ENCODE measurements around the gene PLD4. TPM values are rescaled to one million over a fixed set of nuclear protein-coding genes. Genes with fewer than 3 reads are reported as not detected.
"Not testable (repeated sequence)": the region's sequence is repeated elsewhere in the genome, so short reads cannot be mapped to it uniquely, and the experiment has no call there.

The PLD4 gene
- polyA plus RNA-seq, 4 donors, result 0.42 to 12.4 (median 1.4) TPM; not detected in 1

DNA sequence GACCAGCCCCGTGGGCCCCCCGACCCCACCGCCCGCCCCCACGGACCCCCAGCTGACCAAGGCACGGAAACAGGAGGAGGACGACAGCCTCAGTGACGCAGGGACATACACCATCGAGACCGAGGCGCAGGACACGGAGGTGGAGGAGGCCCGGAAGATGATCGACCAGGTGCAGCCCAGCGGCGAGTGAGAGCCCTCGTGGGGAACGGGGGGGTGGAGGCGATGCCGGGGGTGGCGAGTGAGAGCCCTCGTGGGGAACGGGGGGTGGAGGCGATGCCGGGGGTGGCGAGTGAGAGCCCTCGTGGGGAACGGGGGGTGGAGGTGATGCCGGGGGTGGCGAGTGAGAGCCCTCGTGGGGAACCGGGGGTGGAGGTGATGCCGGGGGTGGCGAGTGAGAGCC is 40.3 kb upstream of the PLD4 start:
- H3K4me3 ChIP-seq (ENCODE audit: low read depth in 1 of 3, low read length in 3 of 3); H3K4me1 ChIP-seq (ENCODE audit: control insufficient read depth in 3 of 3, insufficient read depth in 2 of 3, low read depth in 1 of 3, low read length in 2 of 3); H3K9me3 ChIP-seq (ENCODE audit: control insufficient read depth in 2 of 2, insufficient read depth in 1 of 2, low read depth in 1 of 2, low read length in 1 of 2); H3K27me3 ChIP-seq (ENCODE audit: control insufficient read depth in 3 of 3, insufficient read depth in 3 of 3, low read length in 3 of 3); FAIRE-seq; H3K27ac ChIP-seq (ENCODE audit: low read depth in 1 of 3, low read length in 2 of 3); DNase-seq: not testable (repeated sequence)
- 87 to 90% (median 89%) methylated on average over 28 to 34 of the region's 34 CpGs for WGBS, 3 donors
- H3K36me3 ChIP-seq (ENCODE audit: control insufficient read depth in 3 of 3, insufficient read depth in 2 of 3, low read depth in 1 of 3, low read length in 3 of 3), result peaks cover 11 to 89% (median 17%) of the 10 kb centered on the region in 3 donors

DNA sequence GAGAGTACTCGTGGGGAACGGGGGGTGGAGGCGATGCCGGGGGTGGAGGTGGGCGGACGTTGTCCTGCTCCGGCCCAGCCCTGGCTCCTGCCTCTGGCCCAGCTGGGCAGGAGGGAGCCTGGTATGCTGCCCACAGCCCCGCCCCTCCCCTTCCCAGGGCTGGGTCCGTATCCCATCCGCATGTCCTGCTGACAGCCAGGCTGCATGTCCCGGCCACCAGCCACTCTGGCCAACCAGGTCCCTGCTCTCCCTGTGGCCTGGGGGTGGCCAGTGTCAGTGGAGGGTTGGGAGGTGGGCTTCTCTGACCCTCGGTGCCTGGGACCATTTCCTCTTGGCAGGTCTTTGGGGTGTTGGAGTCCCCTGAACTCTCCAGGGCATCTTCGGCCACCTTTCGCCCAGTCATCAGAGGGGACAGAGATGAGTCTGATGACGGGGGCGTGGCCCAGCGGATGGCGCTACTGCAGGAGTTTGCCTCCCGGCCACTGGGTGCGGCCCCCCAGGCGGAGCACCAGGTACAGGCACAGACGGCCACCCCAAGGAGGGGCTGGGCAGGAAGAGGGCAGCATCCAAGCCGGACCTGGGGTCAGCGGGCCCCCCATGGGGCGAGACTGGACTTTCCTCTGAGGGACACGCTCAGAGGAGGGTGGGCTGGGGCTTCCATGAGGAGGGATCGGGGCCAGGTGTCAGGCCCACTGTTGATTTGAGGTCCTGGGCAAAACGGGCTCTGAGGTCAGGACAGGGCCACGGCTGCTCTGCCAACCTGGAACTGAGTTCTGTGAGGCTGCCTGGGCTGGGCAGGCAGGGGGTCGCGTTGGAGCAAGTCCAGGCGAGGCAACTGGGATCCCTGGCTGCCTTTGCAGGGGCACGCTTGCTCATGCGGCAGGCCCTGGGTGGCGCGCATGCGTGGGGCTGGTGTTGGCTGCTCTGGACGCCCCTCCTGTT is 39.4 kb upstream of the PLD4 start:
- FAIRE-seq (no peak), DNase-seq (no peak)
- Histone ChIP-seq H3K27me3 (ENCODE audit: control insufficient read depth in 3 of 3, insufficient read depth in 3 of 3, low read length in 3 of 3) (no peaks in the 10 kb centered on the region), H3K4me3 (ENCODE audit: low read depth in 1 of 3, low read length in 3 of 3) (no peak overlapping the region), H3K9me3 (ENCODE audit: control insufficient read depth in 2 of 2, insufficient read depth in 1 of 2, low read depth in 1 of 2, low read length in 1 of 2) (no peaks in the 10 kb centered on the region), H3K36me3 (ENCODE audit: control insufficient read depth in 3 of 3, insufficient read depth in 2 of 3, low read depth in 1 of 3, low read length in 3 of 3) (peaks cover 11 to 83% (median 12%) of the 10 kb centered on the region in 3 donors), H3K27ac (ENCODE audit: low read depth in 1 of 3, low read length in 2 of 3) (no peak overlapping the region), H3K4me1 (ENCODE audit: control insufficient read depth in 3 of 3, insufficient read depth in 2 of 3, low read depth in 1 of 3, low read length in 2 of 3) (no peaks in the 10 kb centered on the region)
- 90 to 91% (median 90%) methylated on average over 28 to 38 of the region's 38 CpGs for WGBS, 3 donors

DNA sequence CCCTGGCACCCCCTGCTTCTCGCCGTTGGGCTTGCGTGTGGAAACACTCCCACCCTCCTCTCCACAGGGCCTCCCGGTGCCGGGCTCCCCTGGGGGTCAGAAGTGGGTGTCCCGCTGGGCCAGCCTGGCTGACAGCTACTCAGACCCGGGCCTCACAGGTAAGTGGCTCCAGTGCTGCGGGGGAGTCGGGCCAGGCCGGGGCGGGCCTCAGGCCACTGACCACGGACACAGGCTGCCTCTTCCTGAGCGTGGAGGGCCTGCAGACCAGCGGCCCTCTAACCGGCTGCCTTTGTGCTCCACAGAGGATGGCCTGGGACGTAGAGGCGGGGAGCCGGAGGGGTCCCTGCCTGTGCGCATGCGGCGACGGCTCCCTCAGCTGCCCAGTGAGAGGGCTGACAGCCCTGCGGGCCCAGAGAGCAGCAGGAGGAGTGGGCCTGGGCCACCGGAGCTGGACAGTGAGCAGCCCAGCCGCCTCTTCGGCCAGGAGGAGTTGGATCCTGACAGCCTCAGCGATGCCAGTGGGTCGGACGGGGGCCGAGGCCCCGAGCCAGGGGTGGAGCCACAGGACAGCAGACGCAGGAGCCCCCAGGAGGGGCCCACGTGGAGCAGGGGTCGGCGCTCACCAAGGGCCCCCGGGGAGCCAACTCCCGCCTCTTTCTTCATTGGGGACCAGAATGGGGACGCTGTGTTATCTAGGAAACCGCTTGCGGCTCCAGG is 38.5 kb upstream of the PLD4 start:
- peaks cover 8 to 74% (median 11%) of the 10 kb centered on the region in 3 donors for H3K36me3 ChIP-seq (ENCODE audit: control insufficient read depth in 3 of 3, insufficient read depth in 2 of 3, low read depth in 1 of 3, low read length in 3 of 3)
- DNase-seq, result no peak
- H3K9me3 ChIP-seq (ENCODE audit: control insufficient read depth in 2 of 2, insufficient read depth in 1 of 2, low read depth in 1 of 2, low read length in 1 of 2), result peaks cover 0 to 1% of the 10 kb centered on the region in 2 donors
- no peaks in the 10 kb centered on the region for H3K4me1 ChIP-seq (ENCODE audit: control insufficient read depth in 3 of 3, insufficient read depth in 2 of 3, low read depth in 1 of 3, low read length in 2 of 3)
- FAIRE-seq, result no peak
- no peak overlapping the region for H3K4me3 ChIP-seq (ENCODE audit: low read depth in 1 of 3, low read length in 3 of 3)
- no peak overlapping the region for H3K27ac ChIP-seq (ENCODE audit: low read depth in 1 of 3, low read length in 2 of 3)
- H3K27me3 ChIP-seq (ENCODE audit: control insufficient read depth in 3 of 3, insufficient read depth in 3 of 3, low read length in 3 of 3), result no peaks in the 10 kb centered on the region
- WGBS, 3 donors, result 88 to 92% (median 91%) methylated on average over 34 to 40 of the region's 40 CpGs

DNA sequence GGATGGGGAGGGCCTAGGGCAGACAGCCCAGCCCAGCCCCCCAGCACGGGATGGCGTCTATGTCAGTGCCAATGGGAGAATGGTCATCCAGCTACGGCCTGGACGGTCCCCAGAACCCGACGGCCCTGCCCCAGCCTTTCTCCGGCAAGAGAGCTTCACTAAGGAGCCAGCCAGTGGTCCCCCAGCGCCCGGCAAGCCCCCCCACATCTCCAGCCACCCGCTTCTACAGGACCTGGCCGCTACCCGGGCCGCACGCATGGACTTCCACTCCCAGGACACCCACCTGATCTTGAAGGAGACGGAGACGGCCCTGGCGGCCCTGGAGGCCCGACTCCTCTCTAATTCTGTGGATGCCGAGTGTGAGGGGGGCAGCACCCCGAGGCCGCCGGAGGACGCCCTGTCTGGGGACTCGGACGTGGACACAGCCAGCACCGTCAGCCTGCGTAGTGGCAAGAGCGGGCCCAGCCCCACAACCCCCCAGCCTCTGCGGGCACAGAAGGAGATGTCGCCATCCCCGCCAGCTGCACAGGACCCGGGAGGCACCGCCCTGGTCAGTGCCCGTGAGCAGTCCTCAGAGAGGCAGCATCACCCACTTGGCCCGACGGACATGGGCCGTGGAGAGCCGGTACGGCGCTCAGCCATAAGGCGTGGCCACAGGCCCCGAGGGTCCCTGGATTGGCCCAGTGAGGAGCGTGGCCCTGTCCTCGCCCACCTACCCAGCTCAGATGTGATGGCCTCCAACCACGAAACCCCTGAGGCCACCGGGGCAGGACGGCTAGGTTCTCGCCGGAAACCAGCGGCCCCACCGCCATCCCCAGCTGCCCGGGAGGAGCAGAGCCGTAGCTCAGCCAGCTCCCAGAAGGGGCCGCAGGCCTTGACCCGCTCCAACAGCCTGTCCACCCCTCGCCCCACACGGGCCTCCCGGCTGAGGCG is 37.7 kb upstream of the PLD4 start:
- H3K27ac ChIP-seq (ENCODE audit: low read depth in 1 of 3, low read length in 2 of 3), result no peak overlapping the region

DNA sequence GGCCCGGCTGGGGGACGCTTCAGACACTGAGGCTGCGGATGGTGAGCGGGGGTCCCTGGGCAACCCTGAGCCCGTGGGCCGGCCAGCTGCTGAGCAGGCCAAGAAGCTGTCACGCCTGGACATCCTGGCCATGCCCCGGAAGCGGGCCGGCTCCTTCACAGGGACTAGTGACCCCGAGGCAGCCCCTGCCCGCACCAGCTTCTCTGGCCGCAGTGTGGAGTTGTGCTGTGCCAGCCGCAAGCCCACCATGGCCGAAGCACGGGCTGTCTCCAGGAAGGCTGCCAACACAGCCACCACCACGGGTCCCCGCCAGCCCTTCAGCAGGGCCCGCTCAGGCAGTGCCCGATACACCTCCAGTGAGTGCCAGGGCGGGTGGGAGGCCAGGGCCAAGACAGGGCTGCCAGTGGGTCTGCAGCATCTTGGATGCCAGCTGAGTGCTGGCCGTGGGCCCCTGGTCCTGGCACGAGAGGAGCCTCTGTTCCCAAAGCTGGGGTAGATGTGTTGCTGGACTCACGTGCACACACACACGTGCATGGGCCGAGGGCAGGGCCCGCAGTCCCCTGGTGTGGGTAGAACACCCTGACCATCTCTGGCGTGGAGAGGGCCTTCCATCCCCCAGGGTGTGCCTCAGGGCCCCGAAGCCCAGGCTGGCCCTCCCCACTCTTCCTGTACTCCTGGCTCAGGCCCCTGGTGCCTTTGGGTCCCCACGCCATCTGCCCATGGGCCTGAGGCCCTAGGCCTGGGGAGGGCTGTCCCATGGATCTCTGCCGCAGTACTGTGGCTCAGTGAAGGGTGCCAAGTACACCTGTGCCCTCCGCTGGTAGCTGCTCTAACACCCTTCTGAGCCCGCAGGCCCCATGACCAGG is 36.8 kb upstream of the PLD4 start:
- Histone ChIP-seq H3K36me3 (ENCODE audit: control insufficient read depth in 3 of 3, insufficient read depth in 2 of 3, low read depth in 1 of 3, low read length in 3 of 3) (peaks cover 8 to 60% (median 9%) of the 10 kb centered on the region in 3 donors), H3K4me1 (ENCODE audit: control insufficient read depth in 3 of 3, insufficient read depth in 2 of 3, low read depth in 1 of 3, low read length in 2 of 3) (no peaks in the 10 kb centered on the region), H3K27ac (ENCODE audit: low read depth in 1 of 3, low read length in 2 of 3) (no peak overlapping the region), H3K4me3 (ENCODE audit: low read depth in 1 of 3, low read length in 3 of 3) (no peak overlapping the region), H3K27me3 (ENCODE audit: control insufficient read depth in 3 of 3, insufficient read depth in 3 of 3, low read length in 3 of 3) (no peaks in the 10 kb centered on the region), H3K9me3 (ENCODE audit: control insufficient read depth in 2 of 2, insufficient read depth in 1 of 2, low read depth in 1 of 2, low read length in 1 of 2) (peaks cover 0 to 2% of the 10 kb centered on the region in 2 donors)
- DNase-seq, result no peak
- FAIRE-seq, result no peak
- WGBS, 3 donors, result 93 to 94% (median 94%) methylated on average over 27 to 33 of the region's 33 CpGs

More for the DNA sequence above, 37.7 kb upstream of the PLD4 start:
- Histone ChIP-seq H3K4me3 (ENCODE audit: low read depth in 1 of 3, low read length in 3 of 3) (no peak overlapping the region), H3K27me3 (ENCODE audit: control insufficient read depth in 3 of 3, insufficient read depth in 3 of 3, low read length in 3 of 3) (no peaks in the 10 kb centered on the region), H3K9me3 (ENCODE audit: control insufficient read depth in 2 of 2, insufficient read depth in 1 of 2, low read depth in 1 of 2, low read length in 1 of 2) (peaks cover 0 to 2% of the 10 kb centered on the region in 2 donors), H3K4me1 (ENCODE audit: control insufficient read depth in 3 of 3, insufficient read depth in 2 of 3, low read depth in 1 of 3, low read length in 2 of 3) (no peaks in the 10 kb centered on the region), H3K36me3 (ENCODE audit: control insufficient read depth in 3 of 3, insufficient read depth in 2 of 3, low read depth in 1 of 3, low read length in 3 of 3) (peaks cover 8 to 66% (median 11%) of the 10 kb centered on the region in 3 donors)
- 94 to 96% (median 95%) methylated on average over 55 to 59 of the region's 59 CpGs for WGBS, 3 donors
- DNase-seq (no peak), FAIRE-seq (no peak)

DNA sequence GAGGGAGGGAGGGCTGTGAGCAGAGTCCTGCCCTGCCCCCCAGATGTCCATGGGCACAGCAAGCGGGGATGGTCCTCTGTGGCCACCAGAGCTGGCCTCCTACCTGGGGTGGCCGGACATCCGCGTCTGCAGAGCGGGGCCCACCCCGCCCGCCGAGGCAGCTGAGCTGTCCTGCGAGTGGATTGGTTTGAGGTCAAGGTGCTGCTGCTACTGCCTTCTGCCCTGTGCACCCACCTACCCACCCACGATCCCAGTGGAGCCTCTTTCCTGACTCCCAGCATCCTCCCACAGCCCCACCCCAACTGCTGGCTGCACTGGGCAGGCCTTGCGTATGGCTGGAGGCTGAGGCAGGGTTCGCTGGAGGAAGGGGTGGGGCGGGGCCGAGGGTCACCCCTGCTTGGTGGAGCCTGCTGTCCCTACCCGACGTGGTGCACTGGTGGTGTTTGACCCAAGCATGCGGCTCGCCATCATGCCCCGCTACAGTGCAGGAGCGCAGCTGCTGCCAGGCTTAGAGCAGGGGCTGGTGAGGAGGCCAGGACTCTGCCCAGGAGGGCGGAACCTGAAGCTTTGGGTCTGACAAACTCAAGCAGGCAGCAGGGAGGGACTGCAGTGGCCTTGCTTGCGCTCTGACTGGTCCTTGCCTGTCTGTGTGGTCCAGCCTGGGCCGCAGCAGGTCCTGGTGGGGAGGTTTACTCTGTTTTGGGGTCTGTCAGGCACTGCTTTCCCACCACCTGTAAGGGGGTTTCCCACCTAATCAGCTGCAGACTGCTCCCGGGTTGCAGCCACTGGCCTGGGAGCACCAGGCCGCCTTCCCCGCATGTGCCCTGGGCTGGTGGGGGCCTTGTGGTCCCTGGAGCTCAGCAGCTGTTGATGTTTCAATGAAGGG is 35.9 kb upstream of the PLD4 start:
- no peaks in the 10 kb centered on the region for H3K4me1 ChIP-seq (ENCODE audit: control insufficient read depth in 3 of 3, insufficient read depth in 2 of 3, low read depth in 1 of 3, low read length in 2 of 3)
- H3K4me3 ChIP-seq (ENCODE audit: low read depth in 1 of 3, low read length in 3 of 3), result no peak overlapping the region
- no peaks in the 10 kb centered on the region for H3K27me3 ChIP-seq (ENCODE audit: control insufficient read depth in 3 of 3, insufficient read depth in 3 of 3, low read length in 3 of 3)
- peaks cover 0 to 2% of the 10 kb centered on the region in 2 donors for H3K9me3 ChIP-seq (ENCODE audit: control insufficient read depth in 2 of 2, insufficient read depth in 1 of 2, low read depth in 1 of 2, low read length in 1 of 2)
- H3K27ac ChIP-seq (ENCODE audit: low read depth in 1 of 3, low read length in 2 of 3), result no peak overlapping the region
- FAIRE-seq, result no peak
- no peak for DNase-seq
- peaks cover 6 to 57% (median 8%) of the 10 kb centered on the region in 3 donors for H3K36me3 ChIP-seq (ENCODE audit: control insufficient read depth in 3 of 3, insufficient read depth in 2 of 3, low read depth in 1 of 3, low read length in 3 of 3)
- 81 to 87% (median 86%) methylated on average over 26 of the region's 26 CpGs for whole genome bisulfite sequencing, 3 donors

DNA sequence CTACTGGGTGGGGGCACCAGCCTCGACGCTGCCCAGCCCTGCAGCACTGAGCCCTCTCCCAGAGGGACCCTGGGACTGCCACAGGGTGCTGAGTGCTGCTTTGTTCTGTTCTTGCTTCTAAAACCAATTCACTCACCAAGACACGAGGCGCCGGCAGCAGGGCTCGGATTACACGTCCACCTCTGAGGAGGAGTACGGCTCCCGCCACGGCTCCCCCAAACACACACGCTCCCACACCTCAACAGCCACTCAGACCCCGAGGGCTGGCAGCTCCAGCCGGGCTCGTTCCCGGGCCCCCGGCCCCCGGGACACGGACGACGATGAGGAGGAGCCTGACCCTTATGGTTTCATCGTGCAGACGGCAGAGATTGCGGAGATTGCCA is 35.3 kb upstream of the PLD4 start:
- Histone ChIP-seq H3K9me3 (ENCODE audit: control insufficient read depth in 2 of 2, insufficient read depth in 1 of 2, low read depth in 1 of 2, low read length in 1 of 2) (peaks cover 0 to 2% of the 10 kb centered on the region in 2 donors), H3K36me3 (ENCODE audit: control insufficient read depth in 3 of 3, insufficient read depth in 2 of 3, low read depth in 1 of 3, low read length in 3 of 3) (peaks cover 0 to 59% (median 8%) of the 10 kb centered on the region in 3 donors), H3K4me1 (ENCODE audit: control insufficient read depth in 3 of 3, insufficient read depth in 2 of 3, low read depth in 1 of 3, low read length in 2 of 3) (no peaks in the 10 kb centered on the region), H3K27ac (ENCODE audit: low read depth in 1 of 3, low read length in 2 of 3) (no peak overlapping the region), H3K27me3 (ENCODE audit: control insufficient read depth in 3 of 3, insufficient read depth in 3 of 3, low read length in 3 of 3) (no peaks in the 10 kb centered on the region), H3K4me3 (ENCODE audit: low read depth in 1 of 3, low read length in 3 of 3) (no peak overlapping the region)
- 91 to 98% (median 94%) methylated on average over 23 of the region's 23 CpGs for WGBS, 3 donors
- FAIRE-seq (no peak), DNase-seq (no peak)

All from small intestine (tissue), 7 donors.